Epithelial cell of prostate (primary cell): ENCODE measurements around the gene TCF4.
A peak's percentile ranks its signal among the peaks of the same experiment; 100 is the strongest.

Source experiments
- DNase-seq: peaks from one replicate; pipeline ENCODE4 v3.0.0-alpha.2; 2011; ENCODE audit warnings: low read depth, low spot score
- H3K27ac ChIP-seq: fragments of 450-650 bp; 2 replicates; pipeline ENCODE4 v1.5.1; 2017; ENCODE audit warnings: mild to moderate bottlenecking

The TCF4 gene

GRCh38 chr18:55510809-55511208 lies 77.2 kb downstream of the TCF4 start:
- H3K27ac ChIP-seq: peak overlapping the region; percentile 33
- no peak for DNase-seq

- no peak for DNase-seq
- peak overlapping the region; percentile 33 for H3K27ac ChIP-seq
Measured at GRCh38 chr18:55509631-55510324, 78.2 kb downstream of the TCF4 start.

GRCh38 chr18:55508651-55509050 lies 79.3 kb downstream of the TCF4 start:
- H3K27ac ChIP-seq: no peak overlapping the region
- DNase-seq: no peak

GRCh38 chr18:55506074-55506473 lies 81.9 kb downstream of the TCF4 start:
- H3K27ac ChIP-seq: no peak overlapping the region
- DNase-seq: no peak

- no peak for DNase-seq
- no peak overlapping the region for H3K27ac ChIP-seq
Measured at GRCh38 chr18:55504808-55505207, 83.2 kb downstream of the TCF4 start.

- no peak overlapping the region for H3K27ac ChIP-seq
- no peak for DNase-seq
Measured at GRCh38 chr18:55503167-55503820, 84.7 kb downstream of the TCF4 start.

GRCh38 chr18:55501982-55502710 lies 85.8 kb downstream of the TCF4 start:
- no peak overlapping the region for H3K27ac ChIP-seq
- no peak for DNase-seq

- no peak for DNase-seq
- no peak overlapping the region for H3K27ac ChIP-seq
Measured at GRCh38 chr18:55501579-55501978, 86.4 kb downstream of the TCF4 start.

- H3K27ac ChIP-seq: no peak overlapping the region
- no peak for DNase-seq
Measured at GRCh38 chr18:55500316-55501086, 87.5 kb downstream of the TCF4 start.

- H3K27ac ChIP-seq: no peak overlapping the region
- no peak for DNase-seq
Measured at GRCh38 chr18:55499526-55499925, 88.5 kb downstream of the TCF4 start.

- H3K27ac ChIP-seq: no peak overlapping the region
- no peak for DNase-seq
Measured at GRCh38 chr18:55497825-55498403, 90.1 kb downstream of the TCF4 start.

- DNase-seq: no peak
- no peak overlapping the region for H3K27ac ChIP-seq
Measured at GRCh38 chr18:55494899-55495298, 93.1 kb downstream of the TCF4 start.

GRCh38 chr18:55494441-55494840 lies 93.6 kb downstream of the TCF4 start:
- H3K27ac ChIP-seq: no peak overlapping the region
- no peak for DNase-seq

- H3K27ac ChIP-seq: no peak overlapping the region
- no peak for DNase-seq
Measured at GRCh38 chr18:55491616-55492015, 96.4 kb downstream of the TCF4 start.

- H3K27ac ChIP-seq: no peak overlapping the region
- DNase-seq: no peak
Measured at GRCh38 chr18:55489034-55489986, 98.7 kb downstream of the TCF4 start.

- H3K27ac ChIP-seq: no peak overlapping the region
- DNase-seq: no peak
Measured at GRCh38 chr18:55488473-55488872, 99.5 kb downstream of the TCF4 start.

- no peak overlapping the region for H3K27ac ChIP-seq
- no peak for DNase-seq
Measured at GRCh38 chr18:55487997-55488396, 100.0 kb downstream of the TCF4 start.

- DNase-seq: no peak
- H3K27ac ChIP-seq: no peak overlapping the region
Measured at GRCh38 chr18:55486936-55487335, 101.1 kb downstream of the TCF4 start.

- no peak overlapping the region for H3K27ac ChIP-seq
- DNase-seq: no peak
Measured at GRCh38 chr18:55485666-55486065, 102.3 kb downstream of the TCF4 start.
